H1 (cell line): Measurements from ENCODE around the gene LEKR1.

Source experiments
- CEBPB ChIP-seq: IDR thresholded peaks from 2 replicates; pipeline ENCODE4 v1.6.1; 2012; ENCODE audit warnings: low read depth, low read length
- TEAD4 ChIP-seq: IDR thresholded peaks from 2 replicates; pipeline ENCODE4 v1.6.1; 2012; ENCODE audit warnings: low read depth, low read length, inconsistent platforms, mixed read lengths
- TF ChIP-seq, protein P1 (sequence below), 3 experiments: IDR thresholded peaks; 1 replicate in 2 of 3; 2 replicates in 1 of 3; pipeline versions ENCODE4 v1.5.1 to v1.6.1; 2011; ENCODE audit warnings: low read length in 3 of 3, mild to moderate bottlenecking in 3 of 3, inconsistent platforms in 2 of 3, low read depth in 1 of 3, moderate library complexity in 1 of 3; ENCODE audit not compliant: insufficient read depth in 1 of 3; ENCODE audit errors: control extremely low read depth in 1 of 3

GRCh38 chr3:156888576-156888975 lies 62.4 kb downstream of the LEKR1 start:
- TF ChIP-seq, protein P1, sequence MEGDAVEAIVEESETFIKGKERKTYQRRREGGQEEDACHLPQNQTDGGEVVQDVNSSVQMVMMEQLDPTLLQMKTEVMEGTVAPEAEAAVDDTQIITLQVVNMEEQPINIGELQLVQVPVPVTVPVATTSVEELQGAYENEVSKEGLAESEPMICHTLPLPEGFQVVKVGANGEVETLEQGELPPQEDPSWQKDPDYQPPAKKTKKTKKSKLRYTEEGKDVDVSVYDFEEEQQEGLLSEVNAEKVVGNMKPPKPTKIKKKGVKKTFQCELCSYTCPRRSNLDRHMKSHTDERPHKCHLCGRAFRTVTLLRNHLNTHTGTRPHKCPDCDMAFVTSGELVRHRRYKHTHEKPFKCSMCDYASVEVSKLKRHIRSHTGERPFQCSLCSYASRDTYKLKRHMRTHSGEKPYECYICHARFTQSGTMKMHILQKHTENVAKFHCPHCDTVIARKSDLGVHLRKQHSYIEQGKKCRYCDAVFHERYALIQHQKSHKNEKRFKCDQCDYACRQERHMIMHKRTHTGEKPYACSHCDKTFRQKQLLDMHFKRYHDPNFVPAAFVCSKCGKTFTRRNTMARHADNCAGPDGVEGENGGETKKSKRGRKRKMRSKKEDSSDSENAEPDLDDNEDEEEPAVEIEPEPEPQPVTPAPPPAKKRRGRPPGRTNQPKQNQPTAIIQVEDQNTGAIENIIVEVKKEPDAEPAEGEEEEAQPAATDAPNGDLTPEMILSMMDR (IDR thresholded peaks at IDR 0.05; ENCODE audit: control extremely low read depth in 1 of 3, insufficient read depth in 1 of 3, low read depth in 1 of 3, low read length in 3 of 3) = no peak
- TF ChIP-seq TEAD4 (no peak), CEBPB (no peak)
